Bronchial epithelial cell (primary cell): ENCODE measurements around the gene TFF1. TPM values are rescaled to one million over a fixed set of nuclear protein-coding genes. Genes with fewer than 3 reads are reported as not detected.

Experiments
- DNase-seq: peaks from one replicate; pipeline ENCODE4 v3.0.0-alpha.2; 2010; ENCODE audit warnings: low read depth
- FAIRE-seq: peaks from 2 replicates; lab custom pipeline; 2011; peaks lifted over from hg19 to GRCh38; lab: Jason Lieb, UNC
- H3K27me3 ChIP-seq: 2 replicates; pipeline ENCODE4 v1.5.1; 2011; ENCODE audit warnings: low read length; ENCODE audit not compliant: control insufficient read depth, insufficient read depth
- H3K36me3 ChIP-seq: 2 replicates; pipeline ENCODE4 v1.5.1; 2011; ENCODE audit warnings: low read length; ENCODE audit not compliant: control insufficient read depth, insufficient read depth
- H3K4me3 ChIP-seq: 2 replicates; pipeline ENCODE4 v1.5.1; 2011; ENCODE audit warnings: mild to moderate bottlenecking, low read depth, low read length, control low read depth
- total RNA-seq: library from RNA; depleted of rRNA; stranded (reverse); fragments of >200 nt; gene quantifications from 2 replicates; pipeline ENCODE4 v1.2.1, GENCODE V29; 2014
- TF ChIP-seq, protein P1 (sequence below): IDR thresholded peaks from 2 replicates; pipeline ENCODE4 v1.5.1; 2011; ENCODE audit warnings: mild to moderate bottlenecking, moderate library complexity, low read length, control low read depth, inconsistent platforms; ENCODE audit not compliant: insufficient read depth, severe bottlenecking

The TFF1 gene
- total RNA-seq, 1 donor from 2014 or later = not detected

- DNase-seq = no peak
- Histone ChIP-seq H3K27me3 (peaks cover 14% of the 10 kb centered on the region), H3K36me3 (no peaks in the 10 kb centered on the region), H3K4me3 (no peak overlapping the region)
- FAIRE-seq = no peak
- TF ChIP-seq, protein P1, sequence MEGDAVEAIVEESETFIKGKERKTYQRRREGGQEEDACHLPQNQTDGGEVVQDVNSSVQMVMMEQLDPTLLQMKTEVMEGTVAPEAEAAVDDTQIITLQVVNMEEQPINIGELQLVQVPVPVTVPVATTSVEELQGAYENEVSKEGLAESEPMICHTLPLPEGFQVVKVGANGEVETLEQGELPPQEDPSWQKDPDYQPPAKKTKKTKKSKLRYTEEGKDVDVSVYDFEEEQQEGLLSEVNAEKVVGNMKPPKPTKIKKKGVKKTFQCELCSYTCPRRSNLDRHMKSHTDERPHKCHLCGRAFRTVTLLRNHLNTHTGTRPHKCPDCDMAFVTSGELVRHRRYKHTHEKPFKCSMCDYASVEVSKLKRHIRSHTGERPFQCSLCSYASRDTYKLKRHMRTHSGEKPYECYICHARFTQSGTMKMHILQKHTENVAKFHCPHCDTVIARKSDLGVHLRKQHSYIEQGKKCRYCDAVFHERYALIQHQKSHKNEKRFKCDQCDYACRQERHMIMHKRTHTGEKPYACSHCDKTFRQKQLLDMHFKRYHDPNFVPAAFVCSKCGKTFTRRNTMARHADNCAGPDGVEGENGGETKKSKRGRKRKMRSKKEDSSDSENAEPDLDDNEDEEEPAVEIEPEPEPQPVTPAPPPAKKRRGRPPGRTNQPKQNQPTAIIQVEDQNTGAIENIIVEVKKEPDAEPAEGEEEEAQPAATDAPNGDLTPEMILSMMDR = no peak
Measured at GRCh38 chr21:42375966-42376337, 9.6 kb upstream of the TFF1 start.

- Histone ChIP-seq H3K36me3 (no peaks in the 10 kb centered on the region), H3K4me3 (no peak overlapping the region), H3K27me3 (peaks cover 14% of the 10 kb centered on the region)
- DNase-seq (no peak), FAIRE-seq (no peak)
- TF ChIP-seq, protein P1 = no peak
Measured at GRCh38 chr21:42375506-42375905, 9.2 kb upstream of the TFF1 start.

DNA sequence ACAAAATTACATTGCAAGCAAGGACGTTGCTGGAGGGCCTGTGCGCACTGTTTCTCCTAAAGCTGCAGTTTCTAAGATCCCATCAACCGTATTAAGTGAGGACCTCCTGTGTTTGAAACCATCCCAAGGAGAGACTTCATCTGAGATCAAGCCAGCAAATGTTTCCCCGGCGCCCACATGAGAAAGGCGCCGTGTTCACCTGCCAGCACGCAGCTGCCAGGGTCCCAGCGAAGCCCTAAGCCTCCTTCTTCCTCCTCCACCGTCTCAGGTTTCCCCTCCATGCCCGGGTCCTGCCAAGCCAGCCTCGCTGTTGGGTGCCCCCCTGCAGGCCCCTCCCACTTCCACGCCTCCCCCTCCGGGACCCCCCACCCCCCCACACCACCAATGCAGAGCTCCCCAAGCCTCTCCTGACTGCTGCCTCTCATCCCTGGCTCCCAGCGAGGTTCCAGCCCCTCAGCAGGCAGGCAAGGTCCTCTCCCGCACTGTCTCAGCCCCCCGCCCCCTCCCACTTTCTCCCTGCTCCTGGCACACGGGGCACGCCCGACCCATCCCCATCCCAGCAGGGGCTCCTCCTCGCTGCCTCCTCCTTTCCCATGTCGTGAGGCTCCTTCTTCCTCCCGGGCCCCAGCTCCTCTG is 8.6 kb upstream of the TFF1 start:
- peaks cover 14% of the 10 kb centered on the region for H3K27me3 ChIP-seq
- H3K36me3 ChIP-seq = no peaks in the 10 kb centered on the region
- H3K4me3 ChIP-seq = no peak overlapping the region
- FAIRE-seq = no peak
- TF ChIP-seq, protein P1 = no peak
- no peak for DNase-seq

GRCh38 chr21:42374457-42374856 is 8.1 kb upstream of the TFF1 start:
- TF ChIP-seq, protein P1 = no peak
- no peak for FAIRE-seq
- H3K27me3 ChIP-seq = peaks cover 14% of the 10 kb centered on the region
- DNase-seq = no peak
- H3K4me3 ChIP-seq = no peak overlapping the region
- H3K36me3 ChIP-seq = no peaks in the 10 kb centered on the region

- H3K36me3 ChIP-seq = no peaks in the 10 kb centered on the region
- TF ChIP-seq, protein P1 = no peak
- H3K27me3 ChIP-seq = peaks cover 14% of the 10 kb centered on the region
- FAIRE-seq = no peak
- H3K4me3 ChIP-seq = no peak overlapping the region
- DNase-seq = no peak
Measured at GRCh38 chr21:42373908-42374455, 7.6 kb upstream of the TFF1 start.
